Ovary (tissue), 9 donors: ENCODE results near the gene TACO1. TPM values are rescaled to one million over a fixed set of nuclear protein-coding genes. Genes with fewer than 3 reads are reported as not detected.
A peak's percentile ranks its signal among the peaks of the same experiment; 100 is the strongest.

Experiments used
- DNase-seq, 5 donors: peaks; one replicate each; pipeline ENCODE4 v3.0.0-alpha.2; 2019 to 2020
- H3K27ac ChIP-seq, 2 donors: fragments of 200-600 bp; one replicate each; pipeline versions ENCODE4 v1.5.1 to v1.8.0; 2019 to 2022
- H3K27me3 ChIP-seq: fragments of 200-600 bp; one replicate; pipeline ENCODE4 v1.8.0; 2022
- H3K36me3 ChIP-seq: fragments of 200-600 bp; sonication (generic); one replicate; pipeline ENCODE4 v1.5.1; 2019
- H3K4me1 ChIP-seq: one replicate; pipeline ENCODE4 v1.8.1; 2013; ENCODE audit warnings: mild to moderate bottlenecking, moderate library complexity; ENCODE audit not compliant: insufficient read depth
- H3K4me3 ChIP-seq: fragments of 200-600 bp; sonication (generic); one replicate; pipeline ENCODE4 v1.5.1; 2017
- H3K9me3 ChIP-seq, 2 donors: fragments of 200-600 bp in 1 of 2; sonication (generic) in 1 of 2; one replicate each; pipeline versions ENCODE4 v1.5.1 to v1.8.1; 2013 to 2019; ENCODE audit warnings: mild to moderate bottlenecking in 1 of 2, moderate library complexity in 1 of 2
- EP300 ChIP-seq: sonication (generic); formaldehyde crosslinking; IDR thresholded peaks from one replicate; pipeline ENCODE4 v1.6.1; 2017; ENCODE audit warnings: antibody characterized with exemption
- POLR2A ChIP-seq: fragments of 450-650 bp; IDR thresholded peaks from one replicate; pipeline ENCODE4 v1.6.1; 2017; ENCODE audit warnings: antibody characterized with exemption, mild to moderate bottlenecking, moderate library complexity
- WGBS, 3 donors: extraction: QIAGEN DNeasy Blood & Tissue Kit in 1 of 3; methylation state at CpG; one replicate each; pipeline versions ENCODE4 v1.1.5 to v1.1.7; 2013 to 2017; 5-methylcytosine and 5-hydroxymethylcytosine counted together
- intact Hi-C, 4 donors: fragments of 100-400 bp; cut with DNase I; formaldehyde crosslinking; loops; one replicate each; pipeline versions ENCODE4 v1.11.0 to v1.15.1; 2022 to 2023
- polyA plus RNA-seq, 2 donors: library from polyadenylated mRNA; stranded (reverse); fragments of 200-250 nt in 1 of 2; fragments of 350-450 nt in 1 of 2; fragmentation: Illumina TruSeq in 1 of 2; extraction: RNeasy Lipid Tissue Mini Kit (QIAGEN cat#74804) in 1 of 2; gene quantifications; one replicate each; pipeline ENCODE4 v1.2.3, GENCODE V29; 2013 to 2014
- total RNA-seq, 7 donors: library from RNA; depleted of rRNA in 2 of 7; stranded (reverse); fragments of >200 nt in 2 of 7; fragmentation: NEBNext Ultra II Directional in 3 of 7; extraction: Animal tissue kit (Norgen Biotek cat#: 25700) in 3 of 7; gene quantifications; one replicate each; pipeline versions ENCODE4 v1.1.0 to v1.2.4, GENCODE V29; 2016 to 2023
- TF ChIP-seq, protein P1 (sequence below), 3 donors: fragments of 450-650 bp in 2 of 3; fragments of 200-600 bp in 1 of 3; IDR thresholded peaks; one replicate each; pipeline versions ENCODE4 v1.5.1 to v1.8.0; 2016 to 2022; ENCODE audit warnings: antibody characterized with exemption in 3 of 3, mild to moderate bottlenecking in 1 of 3
- donor health status: DM: no; HTN: no; CAD: no; lungs with moderate emphysema.
- donor health status: DM: no; HTN: no; CAD: no.
- donor health status: Bipolar disorder and iron deficiency.
- donor health status: DM: yes; HTN: yes; CAD: no.
- donor health status: DM: no; HTN: no; CAD: no.
- donor health status: DM: yes; HTN: yes; CAD: no.

The TACO1 gene
- total and polyA plus RNA-seq, 9 donors: 7.4 to 24.9 (median 13.2) TPM

DNA sequence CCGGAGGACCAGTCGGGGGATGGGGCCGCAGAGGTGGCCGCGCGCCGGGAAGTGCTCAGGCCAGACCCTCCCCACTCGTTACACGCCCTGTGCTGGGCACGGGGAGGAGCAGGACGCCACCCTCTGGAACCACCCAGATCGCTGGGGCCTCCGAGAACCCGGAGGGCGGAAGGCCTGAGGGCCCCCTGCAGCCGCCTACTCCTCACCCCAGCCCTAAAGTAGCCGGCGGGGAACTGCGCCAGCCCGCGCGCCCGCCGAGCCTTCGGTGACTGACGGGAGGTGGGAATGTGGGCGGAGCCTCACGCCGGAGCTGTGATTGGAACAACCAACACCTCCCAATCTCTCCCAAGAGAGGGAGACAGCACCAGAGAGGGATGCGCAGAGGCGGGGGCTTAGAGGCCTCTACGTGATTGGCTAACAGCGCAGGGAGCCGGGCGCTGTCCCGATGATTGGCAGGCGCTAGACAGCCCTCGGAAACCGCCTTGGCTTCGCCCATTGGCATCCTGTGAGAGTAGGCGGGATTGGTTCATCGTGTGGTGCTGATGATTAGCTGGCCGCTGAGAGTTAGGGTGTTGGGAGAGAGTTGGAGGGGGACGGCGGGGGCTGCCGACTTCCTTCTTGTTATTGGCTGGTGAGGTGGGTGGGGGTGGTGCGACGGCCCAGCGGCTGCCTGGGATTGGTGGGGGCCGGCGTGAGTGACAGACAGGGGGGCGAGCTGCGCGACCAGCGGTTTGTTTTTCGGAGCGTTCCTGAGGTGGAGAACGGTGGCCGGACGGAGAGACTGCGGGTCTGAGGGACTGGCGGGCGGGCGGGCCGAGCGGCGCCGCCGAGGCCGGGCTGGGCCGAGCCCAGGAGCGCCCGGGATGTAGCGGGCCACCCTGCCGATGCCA is 21.2 kb downstream of the TACO1 start, which contains the start of gene MAP3K3:
TSS of gene MAP3K3 (plus strand) at position 734 of the 890 bp plus-strand sequence. CDS start 343 bp downstream, outside the sequence.
- intact Hi-C loops: no loop called here
- WGBS, 3 donors: 0% methylated on average over 68 to 75 of the region's 75 CpGs
- Histone ChIP-seq H3K36me3 (no peaks in the 10 kb centered on the region), H3K4me3 (peak within 1 kb of the TSS; percentile 64), H3K4me1 (peaks cover 6% of the 10 kb centered on the region), H3K9me3 (no peaks in the 10 kb centered on the region), H3K27me3 (no peaks in the 10 kb centered on the region), H3K27ac (peak within 1 kb of the TSS; percentile 72 to 89)
- TF ChIP-seq, protein P1, sequence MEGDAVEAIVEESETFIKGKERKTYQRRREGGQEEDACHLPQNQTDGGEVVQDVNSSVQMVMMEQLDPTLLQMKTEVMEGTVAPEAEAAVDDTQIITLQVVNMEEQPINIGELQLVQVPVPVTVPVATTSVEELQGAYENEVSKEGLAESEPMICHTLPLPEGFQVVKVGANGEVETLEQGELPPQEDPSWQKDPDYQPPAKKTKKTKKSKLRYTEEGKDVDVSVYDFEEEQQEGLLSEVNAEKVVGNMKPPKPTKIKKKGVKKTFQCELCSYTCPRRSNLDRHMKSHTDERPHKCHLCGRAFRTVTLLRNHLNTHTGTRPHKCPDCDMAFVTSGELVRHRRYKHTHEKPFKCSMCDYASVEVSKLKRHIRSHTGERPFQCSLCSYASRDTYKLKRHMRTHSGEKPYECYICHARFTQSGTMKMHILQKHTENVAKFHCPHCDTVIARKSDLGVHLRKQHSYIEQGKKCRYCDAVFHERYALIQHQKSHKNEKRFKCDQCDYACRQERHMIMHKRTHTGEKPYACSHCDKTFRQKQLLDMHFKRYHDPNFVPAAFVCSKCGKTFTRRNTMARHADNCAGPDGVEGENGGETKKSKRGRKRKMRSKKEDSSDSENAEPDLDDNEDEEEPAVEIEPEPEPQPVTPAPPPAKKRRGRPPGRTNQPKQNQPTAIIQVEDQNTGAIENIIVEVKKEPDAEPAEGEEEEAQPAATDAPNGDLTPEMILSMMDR (IDR thresholded peaks at IDR 0.05): peak in 2 of 3 donors; percentile 11 to 14
- TF ChIP-seq POLR2A (peak; percentile 75), EP300 (no peak)
- DNase-seq: peak; percentile 98 to 99 (median 99)

DNA sequence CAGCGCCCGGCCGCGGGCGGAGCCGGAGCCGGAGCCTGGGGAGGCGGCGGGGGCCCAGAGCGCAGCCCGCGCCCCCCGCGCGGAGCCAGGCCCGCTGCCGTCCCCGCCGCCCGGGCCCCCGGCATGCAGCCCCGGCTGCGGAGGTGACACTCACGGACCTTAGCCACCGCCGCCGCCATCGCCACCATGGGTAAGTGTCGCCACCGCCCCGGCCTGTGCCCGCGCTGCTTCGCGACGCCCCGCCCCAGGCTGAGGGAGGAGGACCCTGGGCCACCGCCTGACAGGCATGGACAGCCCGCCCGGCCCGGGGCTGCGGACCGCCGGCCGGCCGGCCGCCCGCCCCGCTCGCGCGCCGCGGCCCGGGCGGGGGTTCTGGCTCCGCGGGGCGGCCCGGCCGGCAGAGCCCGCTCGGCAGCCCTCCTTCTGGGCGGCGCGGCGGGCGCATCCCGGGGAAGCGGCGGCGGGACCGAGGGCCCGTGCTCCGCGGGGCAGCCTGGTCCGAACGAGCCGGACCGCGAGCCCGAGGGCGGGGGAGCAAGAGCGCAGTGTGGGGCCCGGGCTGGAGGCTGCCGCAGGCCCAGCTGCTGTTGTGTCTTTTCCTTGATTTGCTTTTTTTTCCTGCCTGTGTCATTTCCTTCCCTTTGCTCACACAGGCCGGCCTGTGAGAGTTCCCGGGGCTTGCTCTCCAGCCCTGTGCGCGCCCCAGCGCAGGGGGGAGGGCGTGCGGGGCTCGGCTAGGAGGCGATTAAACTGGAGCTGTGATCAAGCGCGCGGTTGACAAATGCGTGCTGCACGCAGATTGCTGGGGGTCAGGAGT is 22.1 kb downstream of the TACO1 start:
- 0 to 1% (median 0%) methylated on average over 55 to 100 of the region's 100 CpGs for whole genome bisulfite sequencing, 3 donors
- intact Hi-C loops: no loop called here
- Histone ChIP-seq H3K9me3 (no peaks in the 10 kb centered on the region), H3K4me3 (peak overlapping the region; percentile 50), H3K27ac (peak overlapping the region; percentile 72 to 80), H3K36me3 (no peaks in the 10 kb centered on the region), H3K4me1 (peaks cover 7% of the 10 kb centered on the region), H3K27me3 (no peaks in the 10 kb centered on the region)
- DNase-seq: peak; percentile 43 to 80 (median 71)
- no peak for TF ChIP-seq POLR2A
- TF ChIP-seq, protein P1 (IDR thresholded peaks at IDR 0.05): no peak
- TF ChIP-seq EP300: no peak

DNA sequence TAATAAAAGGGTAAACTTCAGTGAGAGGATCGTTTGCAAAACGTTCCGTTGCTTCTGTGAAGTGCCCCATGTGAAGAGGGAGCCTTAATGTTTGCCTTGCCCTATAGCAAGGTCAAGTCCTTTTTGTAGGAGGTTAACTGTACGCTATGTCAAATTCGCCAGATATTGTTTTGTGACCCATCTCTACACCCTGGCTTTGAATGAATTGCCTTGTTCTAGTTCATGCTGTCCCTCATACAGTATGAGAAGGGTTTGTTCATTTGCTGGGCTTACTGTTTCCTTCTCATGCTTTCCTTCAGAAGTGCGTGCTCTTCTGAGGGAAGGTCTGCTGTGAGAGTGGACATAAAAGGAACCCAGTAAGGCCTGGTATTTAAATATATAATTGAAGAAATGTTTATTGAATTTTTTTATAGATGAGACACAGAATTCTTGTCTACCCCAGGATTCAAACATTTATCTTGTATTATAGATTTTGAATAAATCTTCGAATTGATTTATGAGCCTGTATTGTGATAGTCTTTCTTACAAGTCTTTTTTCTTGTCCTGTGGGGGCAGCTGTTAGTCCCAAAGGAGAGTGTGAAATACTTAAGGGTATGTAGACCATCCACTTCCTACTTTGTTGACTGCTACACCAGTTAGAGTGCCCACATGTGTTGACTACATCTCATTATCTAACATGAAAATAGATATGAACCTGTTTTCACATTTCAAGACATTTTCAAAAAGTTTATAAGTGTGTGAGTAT is 23.3 kb downstream of the TACO1 start:
- Histone ChIP-seq H3K4me1 (peaks cover 7% of the 10 kb centered on the region), H3K9me3 (no peaks in the 10 kb centered on the region), H3K36me3 (no peaks in the 10 kb centered on the region), H3K27me3 (no peaks in the 10 kb centered on the region), H3K27ac (no peak overlapping the region), H3K4me3 (peak overlapping the region; percentile 50)
- no peak for DNase-seq
- intact Hi-C loops: no loop called here
- TF ChIP-seq POLR2A: no peak
- TF ChIP-seq EP300: no peak
- TF ChIP-seq, protein P1 (IDR thresholded peaks at IDR 0.05): no peak
- 37 to 42% (median 39%) methylated on average over 7 of the region's 7 CpGs for WGBS, 3 donors

DNA sequence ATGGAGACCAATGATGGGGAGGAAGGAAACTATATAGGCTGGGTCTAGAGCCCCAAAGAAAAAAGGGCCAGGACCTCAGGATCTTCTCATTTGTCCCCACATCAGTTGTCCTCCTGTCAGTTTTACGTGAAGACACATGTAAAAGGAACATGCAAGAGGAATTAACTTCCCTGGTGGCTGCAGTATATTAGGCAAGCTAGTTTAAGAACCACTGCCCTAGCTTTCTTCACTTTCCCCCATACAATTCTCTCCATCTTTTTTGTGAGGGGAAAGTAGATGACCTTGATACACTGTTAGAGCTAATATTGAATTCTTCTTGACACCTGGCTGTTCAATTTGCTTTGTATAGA is 23.8 kb downstream of the TACO1 start:
- no peak for DNase-seq
- TF ChIP-seq, protein P1 (IDR thresholded peaks at IDR 0.05): no peak
- TF ChIP-seq POLR2A (no peak), EP300 (no peak)
- peaks cover 7% of the 10 kb centered on the region for H3K4me1 ChIP-seq
- H3K36me3 ChIP-seq: no peaks in the 10 kb centered on the region
- intact Hi-C loops: no loop called here
- no peaks in the 10 kb centered on the region for H3K9me3 ChIP-seq
- H3K27ac ChIP-seq: no peak overlapping the region
- H3K4me3 ChIP-seq: no peak overlapping the region
- no peaks in the 10 kb centered on the region for H3K27me3 ChIP-seq
- 85 to 91% (median 88%) methylated on average over 1 of the region's 1 CpG for WGBS, 3 donors
